Measurements from ENCODE around the gene SPATA2L. TPM values are rescaled to one million over a fixed set of nuclear protein-coding genes. Genes with fewer than 3 reads are reported as not detected.

The SPATA2L gene
- total and polyA plus RNA-seq, 2 of the 8 experiments (the other 6 are each of a cell fraction or from before 2014, with no cell fraction given), result 9.3 to 12.5 TPM

GRCh38 chr16:89696670-89697128 is 4.8 kb downstream of the SPATA2L start:
- Histone ChIP-seq H2AFZ (ENCODE audit: low read length) (no peak overlapping the region), H2AK5ac (ENCODE audit: low read depth, low read length) (no peak overlapping the region), H3K14ac (ENCODE audit: insufficient read length) (no peak overlapping the region), H3K9ac (replicated peaks in 1 of 4; ENCODE audit: extremely low read depth in 1 of 4, low read depth in 3 of 4, low read length in 3 of 4) (no peak overlapping the region), H3K9me3 (ENCODE audit: insufficient read depth in 2 of 2, low read depth in 1 of 2, low read length in 1 of 2) (no peaks in the 10 kb centered on the region), H4K8ac (ENCODE audit: extremely low read depth, insufficient read depth, low read length) (no peak overlapping the region), H2BK120ac (replicated peaks; ENCODE audit: low read depth, low read length) (no peak overlapping the region), H3K79me1 (ENCODE audit: low read depth, low read length) (no peaks in the 10 kb centered on the region), H3K23ac (ENCODE audit: insufficient read length) (no peak overlapping the region), H3K56ac (replicated peaks; ENCODE audit: insufficient read length, low read depth, low read length) (no peak overlapping the region), H4K20me1 (replicated peaks in 1 of 2; ENCODE audit: control insufficient read depth in 1 of 2, insufficient read depth in 2 of 2, low read length in 2 of 2) (peaks cover 0 to 22% of the 10 kb centered on the region in 2 experiments), H3K4me3 (ENCODE audit: extremely low read depth in 1 of 4, insufficient read depth in 2 of 4, low read depth in 3 of 4, low read length in 4 of 4) (no peak overlapping the region), H3K18ac (ENCODE audit: extremely low read depth, low read length) (no peak overlapping the region), H3K27me3 (replicated peaks in 1 of 4; ENCODE audit: control insufficient read depth in 3 of 4, extremely low read depth in 1 of 4, insufficient read depth in 3 of 4, low read length in 3 of 4) (no peaks in the 10 kb centered on the region), H2BK12ac (ENCODE audit: low read depth, low read length) (no peak overlapping the region), H3K23me2 (ENCODE audit: low read depth, low read length) (peaks cover 12% of the 10 kb centered on the region; the same call in 1 of the 2 replicates), H3K79me2 (ENCODE audit: control insufficient read depth in 1 of 2, insufficient read depth in 2 of 2, low read length in 2 of 2) (no peaks in the 10 kb centered on the region), H3K4me2 (ENCODE audit: insufficient read depth in 1 of 2, low read depth in 2 of 2, low read length in 2 of 2) (no peak overlapping the region), H3K4me1 (replicated peaks in 1 of 4; ENCODE audit: control insufficient read depth in 3 of 4, insufficient read depth in 4 of 4, low read length in 3 of 4) (peaks cover 0 to 11% (median 5%) of the 10 kb centered on the region in 4 experiments; a peak in 5 of 7 replicates), H3K36me3 (ENCODE audit: control insufficient read depth in 2 of 4, insufficient read depth in 4 of 4, low read length in 3 of 4) (peaks cover 3 to 35% (median 11%) of the 10 kb centered on the region in 4 experiments; a peak in 7 of 8 replicates), H4K5ac (ENCODE audit: insufficient read length, low read depth, low read length) (no peak overlapping the region), H2BK15ac (ENCODE audit: low read length) (no peak overlapping the region), H2BK20ac (ENCODE audit: low read length) (no peak overlapping the region), H2BK5ac (ENCODE audit: low read depth, low read length) (no peak overlapping the region), H3K27ac (ENCODE audit: low read depth, low read length) (no peak overlapping the region), H3K4ac (replicated peaks; ENCODE audit: insufficient read length, low read depth, low read length) (no peak overlapping the region), H4K91ac (replicated peaks; ENCODE audit: insufficient read length, low read length) (no peak overlapping the region)
- TF ChIP-seq POLR2AphosphoS5 (IDR thresholded peaks at IDR 0.05; ENCODE audit: low read depth, low read length) (0 out of 2 replicates have a peak, but pooled peaks have one; percentile 22), SP4 (IDR thresholded peaks at IDR 0.05; ENCODE audit: low read length) (no peak)
- DNase-seq (ENCODE audit: low read depth in 1 of 2, low spot score in 2 of 2) (no peak), FAIRE-seq (no peak)
- WGBS, 2 experiments (ENCODE audit: extremely low coverage in 1 of 2, insufficient coverage in 1 of 2, insufficient read length in 1 of 2, insufficient replicate concordance in 2 of 2, low coverage in 1 of 2, low lambda C conversion rate in 2 of 2, missing lambda C conversion rate in 1 of 2), result 90% methylated on average over 17 of the region's 18 CpGs; no CpG with 5 or more reads in 1 of the 2 experiments
- ChIA-PET CTCF (ENCODE audit: partially characterized antibody) (interaction anchor here (0.7 to 2.0 kb wide), 5 partner anchors 9 to 131 kb away, joined by 3 to 6 read pairs (median 3); partner anchors contain the start of gene CDK10), POLR2A (ENCODE audit: partially characterized antibody) (interaction anchor here (0.6 to 6.6 kb wide), 8 partner anchors 8 to 220 kb away, joined by 3 to 59 read pairs (median 6); partner anchors contain the start of genes CDK10, CPNE7 and VPS9D1)

All from H1 (cell line).